Ishikawa (cell line): ENCODE data around the gene ARL4D.

Experiments
- CEBPB ChIP-seq: IDR thresholded peaks from 2 replicates; pipeline ENCODE4 v1.6.1; 2012
- CREB1 ChIP-seq: IDR thresholded peaks from 2 replicates; pipeline ENCODE4 v1.6.1; 2012; ENCODE audit warnings: low read depth
- EGR1 ChIP-seq: IDR thresholded peaks from 2 replicates; pipeline ENCODE4 v1.6.1; 2012
- EP300 ChIP-seq: IDR thresholded peaks from 2 replicates; pipeline ENCODE4 v1.6.1; 2012; ENCODE audit warnings: borderline replicate concordance
- FOXM1 ChIP-seq: IDR thresholded peaks from 2 replicates; pipeline ENCODE4 v1.6.1; 2012; ENCODE audit warnings: low read depth, borderline replicate concordance
- NFIC ChIP-seq: IDR thresholded peaks from 2 replicates; pipeline ENCODE4 v1.6.1; 2012
- RAD21 ChIP-seq: IDR thresholded peaks from 2 replicates; pipeline ENCODE4 v1.6.1; 2012; ENCODE audit warnings: low read depth
- TAF1 ChIP-seq: IDR thresholded peaks from 2 replicates; pipeline ENCODE4 v1.6.1; 2012; ENCODE audit warnings: low read depth, mild to moderate bottlenecking
- TCF12 ChIP-seq: IDR thresholded peaks from 2 replicates; pipeline ENCODE4 v1.6.1; 2012; ENCODE audit warnings: low read depth
- TEAD4 ChIP-seq: IDR thresholded peaks from 2 replicates; pipeline ENCODE4 v1.6.1; 2012
- YY1 ChIP-seq: IDR thresholded peaks from 2 replicates; pipeline ENCODE4 v1.6.1; 2012; ENCODE audit warnings: low read depth
- ZBTB7A ChIP-seq: IDR thresholded peaks from 2 replicates; pipeline ENCODE4 v1.6.1; 2012; ENCODE audit warnings: low read depth
- TF ChIP-seq, protein P1 (sequence below): IDR thresholded peaks from 2 replicates; pipeline ENCODE4 v1.6.1; 2012; ENCODE audit warnings: low read depth, mild to moderate bottlenecking
- TF ChIP-seq, protein P2 (sequence below): IDR thresholded peaks from 2 replicates; pipeline ENCODE4 v1.6.1; 2012
- TF ChIP-seq, protein P3 (sequence below): IDR thresholded peaks from 2 replicates; pipeline ENCODE4 v1.6.1; 2012

ARL4D gene

DNA sequence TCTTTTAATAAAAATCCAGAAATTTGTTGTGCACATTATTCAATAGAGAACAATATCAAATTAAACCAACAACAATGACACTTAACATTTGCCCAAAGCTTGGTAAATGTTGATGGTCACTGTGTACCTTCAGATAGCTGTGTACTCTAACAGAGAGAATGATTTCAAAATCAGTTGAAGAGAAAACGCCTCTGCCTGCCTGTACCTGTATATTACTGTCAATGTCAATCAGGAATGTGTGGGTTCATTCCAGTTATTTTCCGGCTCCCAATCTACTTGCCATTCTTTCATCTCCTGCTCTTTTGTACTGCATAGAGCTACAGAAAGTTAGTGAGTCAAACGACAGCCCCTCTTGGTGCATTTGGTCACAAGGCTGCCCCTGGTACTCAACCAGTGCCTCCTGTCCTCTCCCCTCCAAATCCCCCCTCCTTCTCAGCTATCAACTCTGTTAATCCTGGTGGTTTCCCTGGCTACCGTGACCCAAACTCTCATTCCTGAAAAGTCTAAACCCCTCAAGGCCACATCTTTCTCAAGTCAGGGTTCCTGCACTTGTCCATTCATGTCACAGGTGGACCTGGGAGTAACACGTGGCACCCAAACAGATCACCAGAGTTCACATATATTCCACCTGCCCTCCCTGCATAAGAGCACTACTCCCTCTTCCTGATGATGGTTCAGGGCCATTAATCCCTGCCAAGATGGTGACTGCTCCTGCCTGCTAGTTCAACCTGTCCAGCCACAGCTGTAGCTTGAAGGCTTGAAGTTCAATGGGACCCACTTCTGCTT, 13.6 kb upstream of the ARL4D start:
- TF ChIP-seq TEAD4, result no peak
- no peak for TF ChIP-seq YY1
- TF ChIP-seq NFIC, result no peak
- TF ChIP-seq EP300, result no peak
- no peak for TF ChIP-seq FOXM1
- TF ChIP-seq TAF1, result no peak
- TF ChIP-seq, protein P1, sequence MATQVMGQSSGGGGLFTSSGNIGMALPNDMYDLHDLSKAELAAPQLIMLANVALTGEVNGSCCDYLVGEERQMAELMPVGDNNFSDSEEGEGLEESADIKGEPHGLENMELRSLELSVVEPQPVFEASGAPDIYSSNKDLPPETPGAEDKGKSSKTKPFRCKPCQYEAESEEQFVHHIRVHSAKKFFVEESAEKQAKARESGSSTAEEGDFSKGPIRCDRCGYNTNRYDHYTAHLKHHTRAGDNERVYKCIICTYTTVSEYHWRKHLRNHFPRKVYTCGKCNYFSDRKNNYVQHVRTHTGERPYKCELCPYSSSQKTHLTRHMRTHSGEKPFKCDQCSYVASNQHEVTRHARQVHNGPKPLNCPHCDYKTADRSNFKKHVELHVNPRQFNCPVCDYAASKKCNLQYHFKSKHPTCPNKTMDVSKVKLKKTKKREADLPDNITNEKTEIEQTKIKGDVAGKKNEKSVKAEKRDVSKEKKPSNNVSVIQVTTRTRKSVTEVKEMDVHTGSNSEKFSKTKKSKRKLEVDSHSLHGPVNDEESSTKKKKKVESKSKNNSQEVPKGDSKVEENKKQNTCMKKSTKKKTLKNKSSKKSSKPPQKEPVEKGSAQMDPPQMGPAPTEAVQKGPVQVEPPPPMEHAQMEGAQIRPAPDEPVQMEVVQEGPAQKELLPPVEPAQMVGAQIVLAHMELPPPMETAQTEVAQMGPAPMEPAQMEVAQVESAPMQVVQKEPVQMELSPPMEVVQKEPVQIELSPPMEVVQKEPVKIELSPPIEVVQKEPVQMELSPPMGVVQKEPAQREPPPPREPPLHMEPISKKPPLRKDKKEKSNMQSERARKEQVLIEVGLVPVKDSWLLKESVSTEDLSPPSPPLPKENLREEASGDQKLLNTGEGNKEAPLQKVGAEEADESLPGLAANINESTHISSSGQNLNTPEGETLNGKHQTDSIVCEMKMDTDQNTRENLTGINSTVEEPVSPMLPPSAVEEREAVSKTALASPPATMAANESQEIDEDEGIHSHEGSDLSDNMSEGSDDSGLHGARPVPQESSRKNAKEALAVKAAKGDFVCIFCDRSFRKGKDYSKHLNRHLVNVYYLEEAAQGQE, result no peak
- TF ChIP-seq CREB1, result no peak
- TF ChIP-seq, protein P2, sequence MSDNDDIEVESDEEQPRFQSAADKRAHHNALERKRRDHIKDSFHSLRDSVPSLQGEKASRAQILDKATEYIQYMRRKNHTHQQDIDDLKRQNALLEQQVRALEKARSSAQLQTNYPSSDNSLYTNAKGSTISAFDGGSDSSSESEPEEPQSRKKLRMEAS, result no peak
- TF ChIP-seq RAD21, result no peak
- no peak for TF ChIP-seq CEBPB

DNA sequence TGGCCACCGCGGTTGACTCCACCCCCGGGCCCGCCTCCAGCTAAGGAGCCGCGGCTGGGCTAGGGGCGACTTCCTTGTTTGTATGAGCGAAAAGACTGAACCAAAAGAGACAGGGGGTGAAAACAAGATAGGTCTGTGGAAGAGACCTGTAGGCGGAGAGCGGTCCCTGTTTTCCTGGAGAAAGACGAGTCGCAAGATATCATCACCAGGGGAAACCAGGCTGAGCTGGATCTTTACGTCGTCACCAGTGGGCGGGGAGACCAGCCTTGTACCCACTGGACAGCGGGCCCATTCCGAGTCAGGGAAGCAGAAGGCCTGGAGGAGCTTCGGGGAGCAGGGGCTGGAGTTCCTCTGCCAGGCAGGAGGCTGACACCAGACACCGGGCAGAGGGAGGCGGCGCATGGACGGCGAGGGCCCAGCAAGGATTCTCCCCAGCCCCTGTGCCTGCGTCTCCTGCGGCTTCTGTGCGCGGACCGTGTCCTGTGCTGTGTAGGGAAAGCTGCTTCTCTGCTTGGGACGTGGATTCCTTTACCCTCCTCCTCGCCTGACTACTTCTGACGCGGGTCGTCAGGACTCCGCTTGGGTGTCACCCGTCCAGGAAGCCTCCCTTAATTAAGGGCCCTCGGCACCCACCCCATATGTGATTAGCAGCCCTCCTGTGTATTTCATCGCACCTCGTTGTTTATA, 10.3 kb upstream of the ARL4D start:
- TF ChIP-seq, protein P2, result peak; percentile 27; the same call in 1 of the 2 replicates
- TF ChIP-seq FOXM1, result no peak
- TF ChIP-seq TAF1, result peak; percentile 84

DNA sequence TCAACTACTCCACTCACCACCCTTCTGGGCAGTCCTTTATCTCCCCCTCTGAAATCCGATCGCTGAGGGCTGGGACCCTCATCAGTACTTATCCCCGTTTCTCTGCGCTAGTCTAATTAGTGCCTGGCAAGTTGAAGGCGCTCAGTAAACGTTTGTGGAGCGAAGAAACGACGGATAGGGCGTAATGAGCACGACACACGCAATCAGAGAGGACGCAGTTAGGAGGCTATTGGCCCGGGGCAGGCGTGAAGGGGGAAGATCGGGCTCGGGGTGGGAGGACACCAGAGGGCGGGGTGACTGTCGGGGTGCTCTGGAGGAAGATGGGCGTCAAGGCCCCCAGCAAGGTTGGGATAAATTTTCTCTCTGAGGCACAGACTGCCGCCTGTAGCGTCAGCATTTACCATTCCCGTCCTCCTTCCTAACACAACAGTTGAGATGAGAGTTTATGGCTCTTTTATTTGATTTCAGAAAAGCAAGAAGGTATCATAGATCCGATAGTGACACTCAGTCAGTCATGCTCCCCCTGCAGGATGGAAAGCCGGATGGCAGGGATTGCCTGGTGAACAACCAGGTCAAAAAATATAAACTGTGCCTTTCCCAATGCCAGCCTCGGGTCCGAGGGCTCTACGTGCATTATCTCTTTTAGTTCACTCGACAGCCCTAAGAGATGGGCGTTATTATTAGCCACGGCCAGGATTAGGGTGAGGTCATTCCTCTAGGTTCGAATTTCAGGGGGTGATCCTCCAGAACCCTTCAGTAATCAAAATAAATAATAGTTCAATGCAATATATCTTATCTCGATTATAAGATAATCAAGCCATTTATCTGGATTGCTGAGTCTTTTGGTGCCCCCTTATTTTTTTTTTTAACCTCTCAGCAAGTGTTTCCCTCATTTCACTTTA, 9.5 kb upstream of the ARL4D start:
- TF ChIP-seq FOXM1, result no peak
- TF ChIP-seq ZBTB7A, result 0 out of 2 replicates have a peak, but pooled peaks have one; percentile 31
- TF ChIP-seq YY1, result no peak
- TF ChIP-seq TCF12, result no peak
- TF ChIP-seq, protein P2, result 0 out of 2 replicates have a peak, but pooled peaks have one; percentile 2
- TF ChIP-seq NFIC, result no peak
- no peak for TF ChIP-seq TEAD4
- peak; percentile 44; the same call in 1 of the 2 replicates for TF ChIP-seq RAD21
- TF ChIP-seq, protein P3, sequence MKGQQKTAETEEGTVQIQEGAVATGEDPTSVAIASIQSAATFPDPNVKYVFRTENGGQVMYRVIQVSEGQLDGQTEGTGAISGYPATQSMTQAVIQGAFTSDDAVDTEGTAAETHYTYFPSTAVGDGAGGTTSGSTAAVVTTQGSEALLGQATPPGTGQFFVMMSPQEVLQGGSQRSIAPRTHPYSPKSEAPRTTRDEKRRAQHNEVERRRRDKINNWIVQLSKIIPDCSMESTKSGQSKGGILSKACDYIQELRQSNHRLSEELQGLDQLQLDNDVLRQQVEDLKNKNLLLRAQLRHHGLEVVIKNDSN, result no peak
- TF ChIP-seq TAF1, result no peak
- no peak for TF ChIP-seq EGR1
- TF ChIP-seq EP300, result no peak
- no peak for TF ChIP-seq CEBPB
- TF ChIP-seq, protein P1, result no peak
- no peak for TF ChIP-seq CREB1

DNA sequence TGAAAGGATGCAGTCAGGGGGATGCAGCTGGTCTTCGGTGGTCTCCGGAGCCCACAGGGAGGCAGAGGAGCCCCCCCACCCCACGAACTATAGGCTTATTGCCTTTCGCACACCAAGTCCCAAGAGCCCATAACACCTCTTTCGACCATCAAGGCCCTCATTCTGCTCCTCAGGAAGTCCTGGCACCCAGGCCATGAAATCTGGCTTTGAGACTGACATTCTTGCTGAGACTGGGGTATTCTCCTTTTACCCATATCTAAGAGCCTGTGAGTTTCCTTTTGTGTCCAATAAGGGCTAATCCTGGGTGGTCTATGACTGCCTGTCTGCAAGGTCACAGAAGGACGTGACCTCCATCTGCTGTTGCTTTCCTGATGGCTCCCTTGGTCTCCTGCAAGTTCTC, 6.4 kb upstream of the ARL4D start:
- TF ChIP-seq CEBPB, result no peak

DNA sequence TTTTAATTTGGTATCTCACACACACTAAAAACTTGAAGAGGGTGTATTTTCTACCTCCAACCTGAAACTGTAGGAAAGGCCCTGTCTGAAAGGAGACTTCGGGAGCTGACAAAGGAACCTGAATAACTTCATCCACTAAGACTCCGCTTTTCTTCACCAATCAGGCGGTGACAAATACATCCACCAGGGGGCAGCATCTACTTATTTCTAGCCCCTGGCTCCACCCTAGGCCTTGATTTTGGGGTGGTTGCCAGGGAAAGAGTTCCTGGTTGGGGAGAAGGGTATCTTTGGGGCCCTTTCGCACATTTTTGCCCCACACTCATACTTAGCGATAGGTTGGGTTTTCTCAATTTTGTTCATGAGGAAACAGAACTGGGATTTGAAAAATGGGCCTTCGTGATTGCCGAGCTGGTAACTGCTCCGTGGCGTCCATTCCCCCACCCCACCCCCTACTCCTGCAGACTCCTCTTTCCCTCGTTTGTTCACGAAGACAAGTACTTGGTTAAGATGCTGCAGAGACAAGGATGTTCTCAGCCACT, 4.8 kb upstream of the ARL4D start:
- TF ChIP-seq EGR1 (no peak), FOXM1 (no peak), TAF1 (no peak), NFIC (peak; percentile 78), CREB1 (no peak), RAD21 (peak; percentile 100), YY1 (no peak), ZBTB7A (no peak)
- TF ChIP-seq, protein P3, result no peak
- TF ChIP-seq, protein P1, result no peak
